ENCODE data around the gene DHRS2.

DHRS2 gene

DNA sequence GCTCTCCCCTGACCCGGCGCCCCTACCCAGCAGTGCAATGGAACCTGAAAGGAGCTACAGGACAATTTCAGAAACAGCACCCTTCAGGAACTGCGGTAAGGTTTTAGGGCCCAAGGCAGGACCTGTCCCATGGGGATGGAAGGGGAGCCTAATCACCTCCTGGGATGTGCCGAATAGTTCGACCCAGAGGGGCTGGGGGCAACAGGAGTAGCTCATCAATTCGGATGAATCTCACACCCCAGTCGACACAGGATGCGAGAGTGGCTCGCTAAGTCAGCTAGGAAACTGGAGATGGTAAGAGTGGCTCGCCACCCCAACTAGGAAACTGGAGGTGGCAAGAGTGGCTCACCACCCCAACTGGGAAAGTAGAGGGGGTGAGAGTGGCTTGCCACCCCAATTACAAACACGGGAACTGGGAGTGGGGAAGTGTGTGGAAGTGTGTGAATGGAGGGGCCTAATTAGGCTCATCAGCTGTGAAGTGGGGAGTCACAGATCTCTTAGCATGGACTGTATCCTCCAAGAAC is 57.1 kb downstream of the DHRS2 start:
- DNase-seq (ENCODE audit: low read depth in 2 of 2) = no peak

DNA sequence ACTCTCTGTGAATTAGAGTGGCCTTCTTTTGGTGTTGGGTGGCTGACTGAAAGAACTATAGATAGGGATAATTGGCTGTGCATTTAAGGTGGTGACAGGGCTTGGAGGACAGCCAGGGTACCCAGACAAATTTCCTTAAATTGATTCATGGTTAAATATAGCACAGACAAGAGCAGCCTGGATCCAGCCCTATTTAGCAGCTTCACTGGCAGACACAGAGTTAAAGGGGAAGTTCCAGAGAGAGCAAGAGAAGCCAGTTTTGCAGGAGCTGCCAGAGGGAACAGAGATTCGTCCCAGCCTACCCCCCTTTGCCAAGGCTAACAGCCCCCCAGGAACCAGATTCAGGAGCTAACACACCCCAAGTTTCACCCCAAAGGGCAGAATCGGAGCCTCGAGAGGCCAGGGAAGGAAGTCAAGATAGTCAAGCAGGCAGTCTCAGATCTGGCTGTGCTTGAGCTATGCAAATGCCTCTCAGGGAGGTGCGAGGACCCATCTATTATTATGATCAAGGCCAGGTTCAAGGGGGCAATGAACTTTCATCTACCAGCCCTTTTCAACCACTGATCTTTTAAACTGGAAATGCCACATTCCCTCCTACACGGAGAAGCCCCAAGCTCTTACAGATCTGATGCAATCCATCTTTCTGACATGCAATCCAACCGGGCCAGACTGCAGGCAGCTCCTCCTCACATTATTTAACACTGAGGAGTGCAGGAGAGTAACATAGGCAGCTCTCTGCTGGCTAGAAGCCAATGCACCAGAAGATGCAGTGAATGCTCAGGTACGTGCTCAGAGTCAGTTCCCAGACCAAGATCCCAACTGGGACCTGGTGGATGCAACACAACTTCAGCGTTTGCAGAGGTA is 58.2 kb downstream of the DHRS2 start:
- DNase-seq (ENCODE audit: low read depth in 2 of 2) = peak; percentile 76 to 82
